ENCODE results near the gene SLC35F5. TPM values are rescaled to one million over a fixed set of nuclear protein-coding genes. Genes with fewer than 3 reads are reported as not detected.

The SLC35F5 gene
- polyA plus RNA-seq, 1 donor (not counting 4 experiments of a cell fraction or from before 2014, with no cell fraction given): 86.5 TPM

GRCh38 chr2:113795405-113795920 lies 39.0 kb upstream of the SLC35F5 start:
- Histone ChIP-seq H3K4me3 (ENCODE audit: control insufficient read depth in 2 of 3, extremely low read depth in 1 of 3, insufficient read depth in 2 of 3, low read depth in 1 of 3, low read length in 3 of 3) (no peak overlapping the region), H3K4me2 (ENCODE audit: control insufficient read depth, extremely low read depth, insufficient read depth, low read depth, low read length) (no peak overlapping the region), H3K4me1 (ENCODE audit: control insufficient read depth, extremely low read depth, insufficient read depth, low read length) (no peaks in the 10 kb centered on the region), H3K27me3 (ENCODE audit: control insufficient read depth, extremely low read depth, insufficient read depth, low read length) (no peaks in the 10 kb centered on the region), H3K36me3 (ENCODE audit: control insufficient read depth in 2 of 2, extremely low read depth in 1 of 2, insufficient read depth in 2 of 2, low read length in 2 of 2) (no peaks in the 10 kb centered on the region), H3K9ac (ENCODE audit: control insufficient read depth, extremely low read depth, insufficient read depth, low read length) (no peak overlapping the region), H4K20me1 (ENCODE audit: control insufficient read depth, extremely low read depth, insufficient read depth, low read length) (no peaks in the 10 kb centered on the region), H3K9me1 (ENCODE audit: control insufficient read depth, extremely low read depth, insufficient read depth, low read length) (no peaks in the 10 kb centered on the region), H3K9me3 (ENCODE audit: control insufficient read depth, low read depth, low read length) (no peaks in the 10 kb centered on the region), H3K79me2 (ENCODE audit: control insufficient read depth, insufficient read depth, low read length) (no peaks in the 10 kb centered on the region), H3K27ac (ENCODE audit: control insufficient read depth, insufficient read depth, low read length) (no peak overlapping the region), H2AFZ (ENCODE audit: control insufficient read depth, low read length) (no peak overlapping the region)
- no peak for DNase-seq (ENCODE audit: low read depth, low spot score)
- dilution Hi-C loops (cut with MboI; ENCODE audit: extremely low pct_ligation_motif_present, low sequenced_read_pairs): no loop called here
- no peak for TF ChIP-seq EZH2 (IDR thresholded peaks at IDR 0.05; ENCODE audit: low read length)
- TF ChIP-seq CTCF (optimal IDR thresholded peaks at IDR 0.05 in 1 of 3, IDR thresholded peaks at IDR 0.05 in 1 of 3, conservative IDR thresholded peaks at IDR 0.05 in 1 of 3; ENCODE audit: extremely low read depth in 1 of 3, insufficient read depth in 2 of 3, low read length in 3 of 3): no peak
- no peak for FAIRE-seq

DNA sequence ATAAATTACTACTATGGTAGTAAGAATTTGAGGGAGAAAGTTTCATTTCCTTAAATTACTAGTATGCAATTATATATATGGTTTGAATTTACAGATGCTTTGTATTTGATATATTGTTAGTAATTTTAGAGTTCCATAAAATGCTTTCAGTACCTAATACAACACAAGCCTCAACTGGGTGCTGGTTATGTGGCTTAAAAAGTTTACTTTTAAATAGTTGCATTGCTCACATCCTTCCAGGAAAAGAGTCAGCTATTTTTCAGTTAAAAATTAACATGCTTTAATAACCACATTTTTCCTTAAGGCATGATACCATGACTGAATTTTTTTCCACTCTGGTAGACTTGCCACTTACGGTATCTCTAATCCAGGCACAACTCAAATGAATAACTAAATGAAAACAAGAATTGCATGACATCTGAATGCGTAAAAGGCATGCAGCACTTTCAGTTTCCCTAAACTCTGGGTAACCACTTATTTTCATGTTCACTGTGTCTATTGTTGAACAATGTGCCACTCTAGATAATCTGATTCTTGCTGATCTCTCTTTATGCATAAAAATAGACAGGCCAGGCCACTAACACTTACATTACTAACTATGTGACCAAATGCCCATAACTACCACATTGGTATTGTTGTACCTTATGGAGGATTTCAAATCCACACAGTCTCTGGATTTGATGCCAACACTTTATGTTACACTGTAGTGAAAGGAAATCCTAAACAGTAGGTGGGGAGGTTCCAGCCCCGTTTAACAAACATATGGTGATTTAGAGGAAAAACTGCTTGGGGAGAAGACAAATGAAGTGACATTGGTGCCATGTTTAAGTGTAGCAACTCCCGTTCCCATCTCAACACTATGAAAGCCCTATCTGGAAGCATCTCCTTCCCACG lies 35.5 kb upstream of the SLC35F5 start:
- H2AFZ ChIP-seq (ENCODE audit: control insufficient read depth, low read length): peak overlapping the region; percentile 42
- H3K9me1 ChIP-seq (ENCODE audit: control insufficient read depth, extremely low read depth, insufficient read depth, low read length): no peaks in the 10 kb centered on the region
- no peak for TF ChIP-seq CTCF (optimal IDR thresholded peaks at IDR 0.05 in 1 of 3, IDR thresholded peaks at IDR 0.05 in 1 of 3, conservative IDR thresholded peaks at IDR 0.05 in 1 of 3; ENCODE audit: extremely low read depth in 1 of 3, insufficient read depth in 2 of 3, low read length in 3 of 3)
- no peak for TF ChIP-seq EZH2 (IDR thresholded peaks at IDR 0.05; ENCODE audit: low read length)
- H3K9ac ChIP-seq (ENCODE audit: control insufficient read depth, extremely low read depth, insufficient read depth, low read length): no peak overlapping the region
- H3K27ac ChIP-seq (ENCODE audit: control insufficient read depth, insufficient read depth, low read length): no peak overlapping the region
- H3K27me3 ChIP-seq (ENCODE audit: control insufficient read depth, extremely low read depth, insufficient read depth, low read length): no peaks in the 10 kb centered on the region
- no peaks in the 10 kb centered on the region for H4K20me1 ChIP-seq (ENCODE audit: control insufficient read depth, extremely low read depth, insufficient read depth, low read length)
- DNase-seq (ENCODE audit: low read depth, low spot score): no peak
- H3K79me2 ChIP-seq (ENCODE audit: control insufficient read depth, insufficient read depth, low read length): no peaks in the 10 kb centered on the region
- dilution Hi-C loops (cut with MboI; ENCODE audit: extremely low pct_ligation_motif_present, low sequenced_read_pairs): no loop called here
- H3K4me2 ChIP-seq (ENCODE audit: control insufficient read depth, extremely low read depth, insufficient read depth, low read depth, low read length): peak overlapping the region; percentile 6
- no peaks in the 10 kb centered on the region for H3K36me3 ChIP-seq (ENCODE audit: control insufficient read depth in 2 of 2, extremely low read depth in 1 of 2, insufficient read depth in 2 of 2, low read length in 2 of 2)
- FAIRE-seq: no peak
- no peaks in the 10 kb centered on the region for H3K9me3 ChIP-seq (ENCODE audit: control insufficient read depth, low read depth, low read length)
- no peak overlapping the region for H3K4me3 ChIP-seq (ENCODE audit: control insufficient read depth in 2 of 3, extremely low read depth in 1 of 3, insufficient read depth in 2 of 3, low read depth in 1 of 3, low read length in 3 of 3)
- H3K4me1 ChIP-seq (ENCODE audit: control insufficient read depth, extremely low read depth, insufficient read depth, low read length): no peaks in the 10 kb centered on the region
